ENCODE data around the gene PLEKHA7.
"Not testable (repeated sequence)": the region's sequence is repeated elsewhere in the genome, so short reads cannot be mapped to it uniquely, and the experiment has no call there.

GRCh38 chr11:17048491-17048890, 34.3 kb upstream of the PLEKHA7 start:
- TF ChIP-seq CTCF (IDR thresholded peaks at IDR 0.05 in 4 of 5, conservative IDR thresholded peaks at IDR 0.05 in 1 of 5); POLR2A (IDR thresholded peaks at IDR 0.05): not testable (repeated sequence)
